Motor neuron (in vitro differentiated cells): ENCODE measurements around the gene MEGF10. TPM values are rescaled to one million over a fixed set of nuclear protein-coding genes. Genes with fewer than 3 reads are reported as not detected.
"Not testable (repeated sequence)": the region's sequence is repeated elsewhere in the genome, so short reads cannot be mapped to it uniquely, and the experiment has no call there.

ENCODE experiments used
- ATAC-seq, 8 experiments: fragments of 200-7000 bp; cut with Tn5 transposase; replicated peaks in 6 of 8; 2 replicates each; pipeline ENCODE4 v1.8.0; 2021; ENCODE audit warnings: mild to moderate bottlenecking in 8 of 8, moderate library complexity in 8 of 8
- H3K27ac ChIP-seq, 2 donors: fragments of 250-450 bp; sonication (Bioruptor Pico); 2 replicates each; pipeline ENCODE4 v1.9.0; 2021; ENCODE audit warnings: antibody characterized with exemption in 2 of 2, mild to moderate bottlenecking in 2 of 2, moderate library complexity in 1 of 2
- H3K4me1 ChIP-seq, 2 donors: fragments of 250-450 bp; sonication (Bioruptor Pico); replicated peaks in 1 of 2; 2 replicates each; pipeline ENCODE4 v1.6.1; 2021; ENCODE audit warnings: antibody characterized with exemption in 2 of 2, mild to moderate bottlenecking in 2 of 2, moderate library complexity in 1 of 2
- H3K4me3 ChIP-seq, 5 donors: fragments of 250-450 bp; sonication (Bioruptor Pico); 2 replicates each; pipeline ENCODE4 v1.9.0; 2021; ENCODE audit warnings: antibody characterized with exemption in 5 of 5, mild to moderate bottlenecking in 5 of 5, moderate library complexity in 4 of 5
- WGBS, 10 experiments: fragments of 450-650 bp; shearing (Covaris generic); methylation state at CpG; one replicate each; pipeline ENCODE4 v1.0.0; 2022; 5-methylcytosine and 5-hydroxymethylcytosine counted together
- in situ Hi-C, 9 experiments: fragments of 400-800 bp; cut with MboI; loops; one replicate each; pipeline ENCODE4 v1.15.0; 2021; ENCODE audit warnings: low sequenced_read_pairs in 9 of 9, low pct_unique_long_range_greater_than_20kb in 2 of 9; ENCODE audit not compliant: unreplicated experiment in 9 of 9
- total RNA-seq, 8 experiments: library from RNA; unstranded; fragments of 300-600 nt; gene quantifications; 2 replicates each; pipeline versions ENCODE4 v1.2.3 to v1.2.4, GENCODE V29; 2022

MEGF10 gene
- 100 to 1,000 TPM in 1 of 8 experiments, 10 to 100 TPM in 2, 1 to 10 TPM in 5; 1.9 to 317 (median 6.3) TPM for total RNA-seq

GRCh38 chr5:127290019-127290945 is at the start of gene MEGF10:
Gene MEGF10 (plus strand): TSS chr5:127290796. CDS start chr5:127331309, 40,513 bp downstream.
- H3K4me3 ChIP-seq: peak within 1 kb of the TSS; percentile 33 to 63 (median 40)
- no peak within 1 kb of the TSS for H3K27ac ChIP-seq
- WGBS, 10 experiments: 0 to 7% (median 0%) methylated on average over 1 to 14 of the region's 61 CpGs; no CpG with 5 or more reads in 6 of the 10 experiments
- in situ Hi-C loops: loop anchor here in 6 of 9 experiments (10.0 to 25.0 kb wide), 3 partner anchors 147 to 205 kb away; no protein-coding TSS in a partner anchor
- peaks cover 0 to 6% of the 10 kb centered on the region in 2 donors for H3K4me1 ChIP-seq
- peak; percentile 86 to 95 (median 92) for ATAC-seq

DNA sequence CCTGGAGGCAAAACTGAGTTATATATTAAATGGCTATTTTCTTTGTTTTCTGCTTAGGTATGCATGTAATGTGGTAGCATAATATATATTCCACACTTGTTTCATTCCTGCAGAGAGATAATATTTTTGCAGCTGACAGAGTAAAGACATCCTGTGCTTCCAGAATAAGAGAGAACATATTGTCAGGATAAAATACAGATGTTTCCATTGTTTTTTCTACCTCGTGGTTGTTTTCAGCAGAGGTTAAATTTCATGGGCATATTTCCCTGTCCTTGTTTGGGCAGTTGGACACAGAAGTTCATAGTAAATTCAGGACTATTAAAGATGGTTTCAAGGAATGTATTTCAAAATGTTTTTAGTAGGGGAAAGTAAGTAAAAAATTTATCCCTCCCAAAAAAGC is 47.6 kb upstream of the MEGF10 start:
- no peak overlapping the region for H3K4me3 ChIP-seq
- no peak for ATAC-seq
- H3K4me1 ChIP-seq: no peaks in the 10 kb centered on the region
- WGBS, 10 experiments: 0 to 83% (median 33%) methylated on average over 1 of the region's 1 CpG; no CpG with 5 or more reads in 4 of the 10 experiments
- in situ Hi-C loops: no loop called here
- H3K27ac ChIP-seq: no peak overlapping the region

GRCh38 chr5:127254729-127255284 is 35.8 kb upstream of the MEGF10 start:
- Histone ChIP-seq H3K4me1 (no peaks in the 10 kb centered on the region), H3K4me3 (no peak overlapping the region), H3K27ac (no peak overlapping the region)
- in situ Hi-C loops: no loop called here
- WGBS, 10 experiments: 47 to 100% (median 86%) methylated on average over 1 to 3 of the region's 3 CpGs; no CpG with 5 or more reads in 2 of the 10 experiments
- ATAC-seq: peak in 1 of 8 experiments; percentile 64

GRCh38 chr5:127256886-127257597 is 33.6 kb upstream of the MEGF10 start:
- no peak for ATAC-seq
- Histone ChIP-seq H3K4me3 (no peak overlapping the region), H3K27ac (no peak overlapping the region), H3K4me1 (no peaks in the 10 kb centered on the region)
- in situ Hi-C loops: no loop called here
- 19 to 83% (median 65%) methylated on average over 1 to 2 of the region's 2 CpGs; no CpG with 5 or more reads in 1 of the 10 experiments for WGBS, 10 experiments

- no peak overlapping the region for H3K4me3 ChIP-seq
- H3K27ac ChIP-seq: no peak overlapping the region
- no peaks in the 10 kb centered on the region for H3K4me1 ChIP-seq
- 21 to 100% (median 70%) methylated on average over 1 to 3 of the region's 3 CpGs; no CpG with 5 or more reads in 1 of the 10 experiments for WGBS, 10 experiments
- ATAC-seq: no peak
- in situ Hi-C loops: no loop called here
Observed at GRCh38 chr5:127260686-127261085, 29.9 kb upstream of the MEGF10 start.

- H3K4me1 ChIP-seq, ATAC-seq, H3K4me3 ChIP-seq, H3K27ac ChIP-seq, in situ Hi-C loops: not testable (repeated sequence)
- WGBS, 10 experiments: no CpG with 5 or more reads among the region's 1 CpG
Observed at GRCh38 chr5:127265473-127265872, 25.1 kb upstream of the MEGF10 start.

DNA sequence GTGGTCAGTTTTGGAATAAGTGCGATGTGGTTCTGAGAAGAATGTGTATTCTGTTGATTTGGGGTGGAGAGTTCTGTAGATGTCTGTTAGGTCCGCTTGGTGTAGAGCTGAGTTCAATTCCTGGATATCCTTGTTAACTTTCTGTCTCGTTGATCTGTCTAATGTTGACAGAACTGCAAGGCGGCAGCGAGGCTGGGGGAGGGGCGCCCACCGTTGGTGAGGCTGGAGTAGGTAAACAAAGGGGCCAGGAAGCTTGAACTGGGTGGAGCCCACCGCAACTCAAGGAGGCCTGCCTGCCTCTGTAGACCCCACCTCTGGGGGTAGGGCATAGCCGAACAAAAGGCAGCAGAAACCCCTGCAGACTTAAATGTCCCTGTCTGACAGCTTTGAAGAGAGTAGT is 22.3 kb upstream of the MEGF10 start:
- in situ Hi-C loops, ATAC-seq, H3K4me3 ChIP-seq, H3K4me1 ChIP-seq, H3K27ac ChIP-seq: not testable (repeated sequence)
- WGBS, 10 experiments: 0 to 74% (median 50%) methylated on average over 1 to 5 of the region's 9 CpGs; no CpG with 5 or more reads in 6 of the 10 experiments

DNA sequence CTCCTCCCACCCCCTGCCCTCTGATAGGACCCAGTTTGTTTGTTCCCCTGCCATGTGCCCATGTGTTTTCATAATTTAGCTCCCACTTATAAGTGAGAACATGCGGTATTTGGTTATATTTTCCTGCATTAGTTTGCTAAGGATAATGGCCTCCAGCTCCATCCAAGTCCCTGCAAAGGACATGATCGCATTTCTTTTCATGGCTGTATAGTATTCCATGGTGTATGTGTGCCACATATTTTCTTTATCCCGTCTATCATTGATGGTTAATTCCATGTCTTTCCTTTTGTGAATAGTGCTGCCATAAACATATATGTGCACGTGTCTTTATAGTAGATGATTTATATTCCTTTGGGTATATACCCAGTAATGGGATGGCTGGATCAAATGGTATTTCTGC is 19.9 kb upstream of the MEGF10 start:
- H3K4me3 ChIP-seq, ATAC-seq, H3K27ac ChIP-seq, H3K4me1 ChIP-seq, in situ Hi-C loops: not testable (repeated sequence)
- 20 to 88% (median 80%) methylated on average over 1 to 4 of the region's 4 CpGs; no CpG with 5 or more reads in 3 of the 10 experiments for WGBS, 10 experiments

DNA sequence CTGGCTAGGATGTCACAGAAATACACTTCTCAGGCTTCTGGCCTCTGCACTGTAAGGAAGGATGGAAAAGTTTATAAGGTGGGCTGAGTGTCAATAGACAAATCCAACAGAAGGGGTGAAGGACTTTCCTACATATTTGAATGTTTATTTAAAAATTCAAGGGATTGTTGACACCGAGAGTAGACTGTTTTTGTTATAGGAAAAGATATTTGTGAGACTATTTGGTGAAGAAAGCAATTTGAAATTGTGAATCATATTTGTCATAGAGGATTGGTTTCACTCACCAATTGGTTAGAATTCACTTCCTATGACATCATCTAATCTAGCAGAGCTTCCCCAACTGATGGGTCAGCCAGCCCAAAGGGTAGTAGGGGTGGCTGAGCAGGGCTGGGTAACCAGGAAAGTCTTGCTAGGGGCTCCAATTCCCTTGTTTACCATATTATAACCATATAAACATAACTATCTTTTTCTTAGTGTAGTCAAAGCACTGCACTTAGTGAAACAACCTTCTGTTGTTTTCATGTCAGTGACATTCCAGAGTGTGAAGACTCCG is 14.9 kb upstream of the MEGF10 start:
- H3K4me3 ChIP-seq: no peak overlapping the region
- no peak for ATAC-seq
- H3K4me1 ChIP-seq: peaks cover 4% of the 10 kb centered on the region in 2 donors
- in situ Hi-C loops: loop anchor here in 5 of 9 experiments (25.0 kb wide), 1 partner anchor 162 kb away; no protein-coding TSS in a partner anchor
- 30 to 100% (median 86%) methylated on average over 1 to 2 of the region's 2 CpGs; no CpG with 5 or more reads in 1 of the 10 experiments for WGBS, 10 experiments
- H3K27ac ChIP-seq: no peak overlapping the region

DNA sequence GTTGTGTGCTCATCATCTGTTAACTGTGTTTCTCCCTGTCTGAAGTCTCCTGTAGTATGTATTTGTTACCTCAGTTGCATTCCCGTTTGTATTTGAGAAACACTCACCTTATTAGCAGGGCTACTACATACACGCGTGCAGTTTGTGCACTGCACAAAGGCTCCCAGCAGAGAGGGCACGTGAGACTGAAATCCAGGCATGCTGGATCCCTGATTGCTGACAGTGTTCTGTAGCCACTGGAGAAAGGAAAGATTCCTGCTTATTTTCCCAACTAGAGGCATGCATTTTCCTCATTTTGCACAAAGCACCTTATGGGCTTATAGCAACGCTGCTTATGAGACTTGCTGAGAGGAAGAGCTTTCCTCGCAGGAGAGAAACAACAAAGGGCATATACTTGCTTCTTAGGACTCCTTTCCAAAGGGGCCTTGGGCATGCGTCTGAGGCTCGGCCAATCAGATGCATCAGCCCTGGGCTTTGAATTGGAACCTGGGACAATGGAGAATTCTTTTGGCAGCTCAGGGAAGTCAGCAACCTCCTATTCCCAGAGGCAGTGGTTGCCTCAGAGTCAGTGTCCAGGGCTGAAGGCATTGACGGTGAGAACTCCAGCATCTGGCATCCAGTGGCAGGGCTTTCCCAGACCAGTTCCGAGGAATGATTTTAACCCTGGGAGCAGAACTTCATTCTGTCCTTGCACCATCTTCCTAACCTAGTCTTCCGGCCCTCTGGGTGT is 9.9 kb upstream of the MEGF10 start:
- H3K4me3 ChIP-seq: no peak overlapping the region
- peaks cover 4 to 6% of the 10 kb centered on the region in 2 donors for H3K4me1 ChIP-seq
- WGBS, 10 experiments: 31 to 100% (median 72%) methylated on average over 1 to 7 of the region's 11 CpGs
- peak in 7 of 8 experiments; percentile 39 to 91 (median 59) for ATAC-seq
- no peak overlapping the region for H3K27ac ChIP-seq
- in situ Hi-C loops: loop anchor here in 5 of 9 experiments (25.0 kb wide), 1 partner anchor 157 kb away; no protein-coding TSS in a partner anchor

GRCh38 chr5:127281609-127282008 is 9.0 kb upstream of the MEGF10 start:
- Histone ChIP-seq H3K4me1 (peaks cover 4 to 6% of the 10 kb centered on the region in 2 donors), H3K4me3 (no peak overlapping the region), H3K27ac (no peak overlapping the region)
- 0 to 100% (median 89%) methylated on average over 1 to 3 of the region's 4 CpGs; no CpG with 5 or more reads in 3 of the 10 experiments for WGBS, 10 experiments
- no peak for ATAC-seq
- in situ Hi-C loops: loop anchor here in 5 of 9 experiments (25.0 kb wide), 1 partner anchor 156 kb away; no protein-coding TSS in a partner anchor

DNA sequence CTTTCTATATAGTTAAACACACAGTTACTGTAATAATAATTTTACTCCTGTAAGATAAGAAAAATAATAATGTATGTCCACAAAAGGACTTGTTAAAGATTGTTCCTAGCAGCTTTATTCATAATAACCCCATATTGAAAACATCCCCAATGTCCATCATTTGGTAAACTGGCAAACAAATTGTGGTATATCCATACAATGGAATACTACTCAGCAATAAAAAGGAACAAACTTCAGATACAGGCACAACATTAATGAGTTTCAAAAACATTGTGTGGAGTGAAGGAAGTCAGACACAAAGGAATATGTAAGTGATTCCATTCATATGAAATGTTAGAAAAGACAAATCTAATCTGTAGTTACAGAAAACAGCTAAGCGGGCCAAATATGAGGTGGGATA is 1.9 kb upstream of the MEGF10 start:
- 38 to 100% (median 92%) methylated on average over 1 of the region's 1 CpG; no CpG with 5 or more reads in 1 of the 10 experiments for WGBS, 10 experiments
- Histone ChIP-seq H3K4me3 (no peak overlapping the region), H3K4me1 (peaks cover 0 to 6% of the 10 kb centered on the region in 2 donors), H3K27ac (no peak overlapping the region)
- in situ Hi-C loops: loop anchor here in 5 of 9 experiments (25.0 kb wide), 1 partner anchor 149 kb away; no protein-coding TSS in a partner anchor
- no peak for ATAC-seq
